Measurements from ENCODE around the gene CYTH1.

- no peak for TF ChIP-seq CTCF (IDR thresholded peaks at IDR 0.05)
- no peak for TF ChIP-seq POLR2AphosphoS5 (IDR thresholded peaks at IDR 0.05; ENCODE audit: low read depth, low read length)
- no peak for TF ChIP-seq REST (IDR thresholded peaks at IDR 0.05; ENCODE audit: insufficient read depth in 1 of 2, low read depth in 2 of 2, low read length in 1 of 2)
Observed at GRCh38 chr17:78672871-78673371, 109.2 kb downstream of the CYTH1 start.
